SK-N-MC (cell line): ENCODE data around the gene CHD9.

ENCODE experiments used
- EZH2 ChIP-seq: fragments of 200-600 bp; sonication (generic); IDR thresholded peaks from one replicate; pipeline ENCODE4 v1.6.1; 2017; ENCODE audit warnings: antibody characterized with exemption
- POLR2AphosphoS5 ChIP-seq: IDR thresholded peaks from 2 replicates; pipeline ENCODE4 v1.6.1; 2012; ENCODE audit warnings: mild to moderate bottlenecking, low read depth, low read length, borderline replicate concordance

- TF ChIP-seq EZH2 (no peak), POLR2AphosphoS5 (no peak)
These were observed 249.5 kb downstream of the CHD9 start for GRCh38 chr16:53304334-53304733.
